GM19328 (cell line): ENCODE measurements around the gene YIPF2.
"Not testable (repeated sequence)": the region's sequence is repeated elsewhere in the genome, so short reads cannot be mapped to it uniquely, and the experiment has no call there.

Experiments used
- ATAC-seq: cut with Tn5 transposase; IDR thresholded peaks from one replicate; pipeline ENCODE4 v1.9.1; 2021; ENCODE audit warnings: mild to moderate bottlenecking, moderate library complexity; ENCODE audit not compliant: unreplicated experiment

YIPF2 gene

DNA sequence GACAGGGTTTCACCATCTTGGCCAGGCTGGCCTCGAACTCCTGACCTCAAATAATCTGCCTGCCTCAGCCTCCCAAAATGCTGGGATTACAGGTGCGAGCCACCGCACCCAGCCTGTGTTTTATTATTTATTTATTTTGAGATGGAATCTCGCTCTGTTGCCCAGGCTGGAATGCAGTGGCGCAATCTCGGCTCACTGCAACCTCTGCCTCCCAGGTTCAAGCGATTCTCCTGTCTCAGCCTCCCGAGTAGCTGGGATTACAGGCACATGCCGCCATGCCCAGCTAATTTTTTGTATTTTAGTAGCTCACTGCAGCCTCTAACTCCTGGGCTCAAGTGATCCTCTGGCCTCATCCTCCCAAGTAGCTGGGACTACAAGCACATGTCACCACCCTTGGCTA is 50.8 kb downstream of the YIPF2 start:
- ATAC-seq: not testable (repeated sequence)

DNA sequence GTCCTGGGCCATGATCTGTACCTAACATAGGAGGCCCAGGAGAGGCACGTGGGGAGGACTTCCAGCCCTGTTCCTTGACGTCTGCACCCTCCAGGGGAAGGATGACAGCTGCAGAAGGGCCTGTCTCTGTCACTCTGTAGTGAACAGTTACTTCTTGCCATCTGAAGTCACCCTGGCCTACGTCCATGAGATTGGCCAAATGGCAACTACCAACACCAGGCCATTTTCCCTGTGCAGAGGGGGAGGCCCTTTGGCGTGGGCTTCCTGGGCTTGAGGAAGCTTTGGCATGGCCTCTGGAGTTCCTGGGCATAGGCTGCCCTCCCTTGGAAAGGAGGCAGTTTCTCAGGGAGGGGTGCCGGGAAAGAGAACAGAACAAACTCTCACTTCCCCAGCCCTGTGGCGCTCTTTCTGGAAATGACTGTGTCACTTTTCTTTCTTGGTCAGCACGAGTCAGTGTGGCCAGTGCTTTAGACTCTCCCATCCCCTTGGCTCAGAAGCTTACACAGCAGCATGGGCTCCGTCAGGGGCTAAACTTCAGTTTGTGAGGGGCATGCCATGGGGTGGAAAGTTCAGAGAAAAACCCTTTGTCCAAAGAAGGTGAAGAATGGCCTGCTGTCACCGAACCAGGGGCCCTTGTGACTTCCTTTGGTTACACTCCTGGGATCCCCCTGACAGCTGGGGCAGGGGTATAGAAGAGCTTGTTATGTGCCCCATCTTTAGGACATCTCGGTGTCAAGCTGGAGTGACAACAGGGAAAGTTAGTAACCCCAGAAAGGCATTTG is 51.8 kb downstream of the YIPF2 start:
- no peak for ATAC-seq

DNA sequence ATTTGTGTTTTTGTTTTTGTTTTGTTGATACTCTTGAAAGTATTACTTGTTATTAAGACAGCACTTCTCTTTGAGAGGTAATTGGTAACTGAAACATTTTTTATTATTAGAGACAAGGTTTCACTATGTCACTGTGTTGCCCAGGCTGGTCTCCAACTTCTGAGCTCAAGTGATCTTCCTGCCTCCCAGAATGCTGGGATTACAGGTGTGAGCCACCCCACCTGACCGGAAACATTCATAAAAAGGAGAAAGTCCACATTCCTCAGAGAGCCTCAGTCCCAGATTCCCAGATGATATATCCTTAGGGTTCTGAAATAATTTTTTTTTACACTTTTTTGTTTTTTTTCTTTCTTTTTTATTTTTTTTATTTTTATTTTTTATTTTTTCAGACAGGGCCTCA is 54.4 kb downstream of the YIPF2 start:
- ATAC-seq: no peak

DNA sequence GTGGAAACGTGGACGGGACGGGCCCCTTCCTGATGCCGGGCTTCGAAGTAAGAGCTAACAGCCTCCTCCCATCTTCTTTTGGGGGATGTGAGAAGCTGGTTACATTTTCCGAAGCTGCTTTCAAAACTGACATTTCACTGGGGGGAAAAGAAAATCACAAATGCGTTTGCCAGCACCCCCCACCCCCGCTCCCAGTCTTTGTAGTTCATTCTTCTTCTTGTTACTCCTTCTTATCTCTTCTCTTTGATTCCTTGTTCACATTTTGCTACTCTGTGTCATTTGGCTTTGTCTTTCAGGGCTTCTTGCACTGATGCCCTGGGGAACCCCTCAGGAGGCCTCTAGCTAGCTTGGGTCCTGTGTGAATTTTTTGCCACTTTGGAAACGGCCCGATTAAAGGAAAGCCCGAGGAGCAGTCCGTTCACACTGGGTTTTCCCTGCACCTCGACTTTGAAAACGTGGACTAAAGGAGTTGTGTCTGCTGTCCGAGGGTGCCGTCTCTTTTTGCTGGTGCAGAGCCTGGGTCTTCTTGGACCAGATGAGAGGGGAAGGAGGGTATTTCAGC is 55.8 kb downstream of the YIPF2 start:
- no peak for ATAC-seq
